ENCODE data around the gene PPP1R3E. TPM values are rescaled to one million over a fixed set of nuclear protein-coding genes. Genes with fewer than 3 reads are reported as not detected.
"Not testable (repeated sequence)": the region's sequence is repeated elsewhere in the genome, so short reads cannot be mapped to it uniquely, and the experiment has no call there.

PPP1R3E gene
- total RNA-seq, 1 experiment from 2014 or later: 10.9 TPM

GRCh38 chr14:23277189-23277588, 25.5 kb downstream of the PPP1R3E start:
- TF ChIP-seq EZH2 (IDR thresholded peaks at IDR 0.05; ENCODE audit: borderline replicate concordance, low read depth, low read length, poor library complexity, severe bottlenecking): no peak
- TF ChIP-seq CTCF (conservative IDR thresholded peaks at IDR 0.05; ENCODE audit: low read depth, low read length): no peak
- intact Hi-C loops (cut with micrococcal nuclease; ENCODE audit: unreplicated experiment): no loop called here

GRCh38 chr14:23275412-23275811, 27.2 kb downstream of the PPP1R3E start:
- Histone ChIP-seq H3K4me3 (ENCODE audit: low read depth, low read length, poor library complexity, severe bottlenecking) (no peak overlapping the region), H3K4me1 (ENCODE audit: insufficient read depth, low read length, poor library complexity, severe bottlenecking) (peaks cover 6% of the 10 kb centered on the region), H3K27me3 (replicated peaks; ENCODE audit: insufficient read depth, low read depth, low read length, poor library complexity) (no peaks in the 10 kb centered on the region), H3K9me3 (ENCODE audit: low read depth, low read length, poor library complexity, severe bottlenecking) (no peaks in the 10 kb centered on the region), H3K36me3 (ENCODE audit: insufficient read depth, low read length, poor library complexity, severe bottlenecking) (no peaks in the 10 kb centered on the region), H3K27ac (ENCODE audit: low read depth, low read length, poor library complexity, severe bottlenecking) (no peak overlapping the region)
- BruUV-seq (replicated peaks): no TSS peak
- ChIA-PET CTCF (no interaction called here), POLR2A (ENCODE audit: low non-redundant PET) (interaction anchor here (0.7 kb wide), 1 partner anchor 1118 kb away, joined by 7 read pairs; no protein-coding TSS in a partner anchor)
- TF ChIP-seq CTCF (conservative IDR thresholded peaks at IDR 0.05; ENCODE audit: low read depth, low read length) (no peak), EZH2 (IDR thresholded peaks at IDR 0.05; ENCODE audit: borderline replicate concordance, low read depth, low read length, poor library complexity, severe bottlenecking) (no peak)
- intact Hi-C loops (cut with micrococcal nuclease; ENCODE audit: unreplicated experiment): no loop called here
- no peak for DNase-seq (ENCODE audit: low spot score)

More at GRCh38 chr14:23277189-23277588, 25.5 kb downstream of the PPP1R3E start:
- no peak for DNase-seq (ENCODE audit: low spot score)
- H3K36me3 ChIP-seq (ENCODE audit: insufficient read depth, low read length, poor library complexity, severe bottlenecking): no peaks in the 10 kb centered on the region
- H3K4me3 ChIP-seq (ENCODE audit: low read depth, low read length, poor library complexity, severe bottlenecking): no peak overlapping the region
- H3K27ac ChIP-seq (ENCODE audit: low read depth, low read length, poor library complexity, severe bottlenecking): no peak overlapping the region
- H3K27me3 ChIP-seq (replicated peaks; ENCODE audit: insufficient read depth, low read depth, low read length, poor library complexity): no peaks in the 10 kb centered on the region
- peaks cover 6% of the 10 kb centered on the region for H3K4me1 ChIP-seq (ENCODE audit: insufficient read depth, low read length, poor library complexity, severe bottlenecking)
- BruUV-seq (replicated peaks): no TSS peak
- H3K9me3 ChIP-seq (ENCODE audit: low read depth, low read length, poor library complexity, severe bottlenecking): no peaks in the 10 kb centered on the region
- CTCF ChIA-PET: no interaction called here
- POLR2A ChIA-PET (ENCODE audit: low non-redundant PET): no interaction called here

- no peaks in the 10 kb centered on the region for H3K4me1 ChIP-seq (ENCODE audit: insufficient read depth, low read length, poor library complexity, severe bottlenecking)
- DNase-seq (ENCODE audit: low spot score): no peak
- no peak overlapping the region for H3K4me3 ChIP-seq (ENCODE audit: low read depth, low read length, poor library complexity, severe bottlenecking)
- no peak overlapping the region for H3K27ac ChIP-seq (ENCODE audit: low read depth, low read length, poor library complexity, severe bottlenecking)
- TF ChIP-seq EZH2 (IDR thresholded peaks at IDR 0.05; ENCODE audit: borderline replicate concordance, low read depth, low read length, poor library complexity, severe bottlenecking) (no peak), CTCF (conservative IDR thresholded peaks at IDR 0.05; ENCODE audit: low read depth, low read length) (no peak)
- intact Hi-C loops (cut with micrococcal nuclease; ENCODE audit: unreplicated experiment): loop anchor here (5.0 to 10.0 kb wide), 2 partner anchors 113 to 196 kb away; partner anchors contain the start of gene NGDN
- CTCF ChIA-PET: no interaction called here
- no TSS peak for BruUV-seq (replicated peaks)
- H3K27me3 ChIP-seq (replicated peaks; ENCODE audit: insufficient read depth, low read depth, low read length, poor library complexity): no peaks in the 10 kb centered on the region
- H3K36me3 ChIP-seq (ENCODE audit: insufficient read depth, low read length, poor library complexity, severe bottlenecking): no peaks in the 10 kb centered on the region
- POLR2A ChIA-PET (ENCODE audit: low non-redundant PET): interaction anchor here (0.5 kb wide), 1 partner anchor 7 kb away, joined by 3 read pairs; no protein-coding TSS in a partner anchor
- H3K9me3 ChIP-seq (ENCODE audit: low read depth, low read length, poor library complexity, severe bottlenecking): no peaks in the 10 kb centered on the region
Measured at GRCh38 chr14:23269193-23269592, 33.5 kb downstream of the PPP1R3E start.

GRCh38 chr14:23260849-23261248, 41.8 kb downstream of the PPP1R3E start:
- H3K9me3 ChIP-seq (ENCODE audit: low read depth, low read length, poor library complexity, severe bottlenecking); DNase-seq (ENCODE audit: low spot score); BruUV-seq (replicated peaks); H3K36me3 ChIP-seq (ENCODE audit: insufficient read depth, low read length, poor library complexity, severe bottlenecking); H3K4me1 ChIP-seq (ENCODE audit: insufficient read depth, low read length, poor library complexity, severe bottlenecking); POLR2A ChIA-PET (ENCODE audit: low non-redundant PET); CTCF ChIA-PET; H3K27ac ChIP-seq (ENCODE audit: low read depth, low read length, poor library complexity, severe bottlenecking); H3K4me3 ChIP-seq (ENCODE audit: low read depth, low read length, poor library complexity, severe bottlenecking): not testable (repeated sequence)
- intact Hi-C loops (cut with micrococcal nuclease; ENCODE audit: unreplicated experiment): loop anchor here (10.0 kb wide), 1 partner anchor 204 kb away; the partner anchor contains the start of gene NGDN
- H3K27me3 ChIP-seq (replicated peaks; ENCODE audit: insufficient read depth, low read depth, low read length, poor library complexity): peaks cover 12% of the 10 kb centered on the region
